OCI-LY7 (cell line): ENCODE measurements around the gene ERC1. TPM values are rescaled to one million over a fixed set of nuclear protein-coding genes. Genes with fewer than 3 reads are reported as not detected.
"Not testable (repeated sequence)": the region's sequence is repeated elsewhere in the genome, so short reads cannot be mapped to it uniquely, and the experiment has no call there.

Experiments used
- BruUV-seq: library from RNA; stranded (reverse); fragments of 400-500 nt; replicated peaks from 2 replicates; lab custom pipeline; 2021; lab: Mats Ljungman, UMichigan
- CTCF ChIA-PET: fragments of 300-600 bp; sonication (Branson Sonifier 250); formaldehyde crosslinking; loops from one replicate; lab custom pipeline; 2022; ENCODE audit warnings: antibody characterized with exemption; ENCODE audit not compliant: unreplicated experiment; lab: Charles Lee
- POLR2A ChIA-PET: fragments of 300-600 bp; sonication (Branson Sonifier 250); formaldehyde crosslinking; loops from one replicate; lab custom pipeline; 2022; ENCODE audit warnings: antibody characterized with exemption; lab: Charles Lee
- DNase-seq: peaks from one replicate; pipeline ENCODE4 v3.0.0-alpha.2; 2015; ENCODE audit warnings: low spot score
- H2AFZ ChIP-seq: fragments of 200-600 bp; sonication (generic), shearing (Covaris generic); 2 replicates; pipeline ENCODE4 v1.6.1; 2014; ENCODE audit warnings: mild to moderate bottlenecking, antibody characterized with exemption, low read length, moderate library complexity
- H3K27ac ChIP-seq: fragments of 200-600 bp; sonication (generic); 2 replicates; pipeline ENCODE4 v1.5.1; 2014; ENCODE audit warnings: mixed run types, low read depth, mild to moderate bottlenecking, moderate library complexity, low read length, inconsistent platforms; ENCODE audit not compliant: poor library complexity, severe bottlenecking
- H3K36me3 ChIP-seq: fragments of 200-600 bp; sonication (generic); 2 replicates; pipeline ENCODE4 v1.6.1; 2014; ENCODE audit warnings: mild to moderate bottlenecking, antibody characterized with exemption, low read length, moderate library complexity, mixed read lengths; ENCODE audit not compliant: insufficient read depth
- H3K4me1 ChIP-seq: fragments of 200-600 bp; sonication (generic); 2 replicates; pipeline ENCODE4 v1.5.1; 2014; ENCODE audit warnings: mild to moderate bottlenecking, low read length; ENCODE audit not compliant: insufficient read depth, poor library complexity, severe bottlenecking
- H3K4me2 ChIP-seq: fragments of 200-600 bp; sonication (generic); 2 replicates; pipeline ENCODE4 v1.6.1; 2014; ENCODE audit warnings: mild to moderate bottlenecking, low read length
- H3K4me3 ChIP-seq: fragments of 200-600 bp; sonication (generic); 2 replicates; pipeline ENCODE4 v1.5.1; 2014; ENCODE audit warnings: mild to moderate bottlenecking, low read depth, low read length; ENCODE audit not compliant: poor library complexity, severe bottlenecking
- H3K79me2 ChIP-seq: fragments of 200-600 bp; sonication (generic); 2 replicates; pipeline ENCODE4 v1.6.1; 2016; ENCODE audit warnings: low read depth, mild to moderate bottlenecking, low read length, moderate library complexity, mixed read lengths; ENCODE audit not compliant: insufficient read depth
- H3K9me2 ChIP-seq: fragments of 200-600 bp; sonication (generic); 2 replicates; pipeline ENCODE4 v1.6.1; 2016; ENCODE audit warnings: mild to moderate bottlenecking, low read length, mixed read lengths; ENCODE audit not compliant: insufficient read depth
- H3K9me3 ChIP-seq: fragments of 200-600 bp; sonication (generic); 2 replicates; pipeline ENCODE4 v1.6.1; 2014; ENCODE audit warnings: mild to moderate bottlenecking, mixed run types, low read length, mixed read lengths
- H4K20me1 ChIP-seq: fragments of 200-600 bp; sonication (generic); 2 replicates; pipeline ENCODE4 v1.6.1; 2014; ENCODE audit warnings: mild to moderate bottlenecking, antibody characterized with exemption, low read length, moderate library complexity, mixed read lengths; ENCODE audit not compliant: insufficient read depth
- EZH2phosphoT487 ChIP-seq: fragments of 200-600 bp; sonication (generic); IDR thresholded peaks from 2 replicates; pipeline ENCODE4 v1.6.1; 2018; ENCODE audit warnings: low read depth, borderline replicate concordance, mild to moderate bottlenecking, mixed run types, antibody characterized with exemption, low read length, moderate library complexity, mixed read lengths
- intact Hi-C: fragments of 100-400 bp; cut with micrococcal nuclease; formaldehyde crosslinking; loops from one replicate; pipeline ENCODE4 v1.10.0; 2022; ENCODE audit not compliant: unreplicated experiment
- total RNA-seq, 2 experiments: library from RNA; depleted of rRNA in 1 of 2; stranded (reverse); fragments of >200 nt in 1 of 2; shearing (Covaris generic) in 1 of 2; gene quantifications; 2 replicates each; pipeline ENCODE4 v1.2.3, GENCODE V29; 2014 to 2022
- TF ChIP-seq, protein P1 (sequence below): fragments of 200-600 bp; sonication (generic); conservative IDR thresholded peaks from 2 replicates; pipeline ENCODE4 v1.5.1; 2014; ENCODE audit warnings: mild to moderate bottlenecking, antibody characterized with exemption, low read length, moderate library complexity, mixed read lengths

Gene ERC1
- total RNA-seq, 2 experiments from 2014 or later, result 26.9 to 86.9 TPM

DNA sequence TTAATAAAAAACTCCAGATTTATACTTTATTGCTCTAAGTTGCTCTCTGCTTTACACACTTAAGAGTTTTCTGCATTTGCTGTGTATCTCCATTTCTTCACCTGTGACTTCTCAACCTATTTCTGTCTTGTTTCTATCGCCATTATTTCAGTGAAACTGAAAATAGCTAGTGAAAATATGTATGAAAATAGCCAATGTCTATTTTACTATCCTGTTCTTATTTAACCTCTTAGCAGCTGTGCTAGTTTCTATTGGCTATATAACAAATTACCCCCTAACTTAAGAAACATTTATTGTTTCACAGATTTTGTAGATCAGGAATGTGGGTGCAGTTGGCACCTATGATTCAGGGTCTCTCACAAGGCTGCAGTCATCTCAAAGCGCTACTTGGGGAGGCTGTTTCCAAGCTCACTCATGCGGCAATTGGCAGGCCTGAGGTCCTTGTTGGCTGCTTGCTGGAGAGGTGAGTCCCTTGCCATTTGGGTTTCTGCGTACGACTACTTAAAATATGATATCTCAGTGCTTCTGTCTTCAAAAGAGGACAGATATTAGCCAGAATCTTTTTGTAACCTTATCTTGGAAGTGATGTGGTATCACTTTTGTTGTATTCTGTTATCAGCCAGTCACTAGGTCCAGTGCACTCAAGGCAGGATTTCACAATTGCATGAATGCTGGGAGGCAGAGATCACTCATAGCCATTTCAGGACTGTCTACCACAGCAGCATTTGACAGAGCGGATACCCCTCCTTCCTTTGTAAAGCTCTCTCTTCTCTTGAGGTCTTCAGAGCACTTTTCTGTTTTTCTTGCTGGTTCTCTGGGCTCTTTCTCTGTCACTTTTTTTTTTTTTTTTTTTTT, 7.2 kb downstream of the ERC1 start:
- H3K9me3 ChIP-seq, result no peaks in the 10 kb centered on the region
- H4K20me1 ChIP-seq, result peaks cover 4% of the 10 kb centered on the region; the same call in 1 of the 2 replicates
- no peak overlapping the region; the same call in 1 of the 2 replicates for H2AFZ ChIP-seq
- peaks cover 65% of the 10 kb centered on the region for H3K79me2 ChIP-seq
- ChIA-PET POLR2A (interaction anchor here (0.7 to 1.9 kb wide), 9 partner anchors 8 to 894 kb away, joined by 3 to 9 read pairs (median 3); no protein-coding TSS in a partner anchor), CTCF (no interaction called here)
- H3K4me2 ChIP-seq, result peak overlapping the region; percentile 78
- H3K9me2 ChIP-seq, result no peaks in the 10 kb centered on the region
- TF ChIP-seq EZH2phosphoT487, result no peak
- TF ChIP-seq, protein P1, sequence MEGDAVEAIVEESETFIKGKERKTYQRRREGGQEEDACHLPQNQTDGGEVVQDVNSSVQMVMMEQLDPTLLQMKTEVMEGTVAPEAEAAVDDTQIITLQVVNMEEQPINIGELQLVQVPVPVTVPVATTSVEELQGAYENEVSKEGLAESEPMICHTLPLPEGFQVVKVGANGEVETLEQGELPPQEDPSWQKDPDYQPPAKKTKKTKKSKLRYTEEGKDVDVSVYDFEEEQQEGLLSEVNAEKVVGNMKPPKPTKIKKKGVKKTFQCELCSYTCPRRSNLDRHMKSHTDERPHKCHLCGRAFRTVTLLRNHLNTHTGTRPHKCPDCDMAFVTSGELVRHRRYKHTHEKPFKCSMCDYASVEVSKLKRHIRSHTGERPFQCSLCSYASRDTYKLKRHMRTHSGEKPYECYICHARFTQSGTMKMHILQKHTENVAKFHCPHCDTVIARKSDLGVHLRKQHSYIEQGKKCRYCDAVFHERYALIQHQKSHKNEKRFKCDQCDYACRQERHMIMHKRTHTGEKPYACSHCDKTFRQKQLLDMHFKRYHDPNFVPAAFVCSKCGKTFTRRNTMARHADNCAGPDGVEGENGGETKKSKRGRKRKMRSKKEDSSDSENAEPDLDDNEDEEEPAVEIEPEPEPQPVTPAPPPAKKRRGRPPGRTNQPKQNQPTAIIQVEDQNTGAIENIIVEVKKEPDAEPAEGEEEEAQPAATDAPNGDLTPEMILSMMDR, result no peak
- peak overlapping the region; percentile 67 for H3K27ac ChIP-seq
- H3K4me3 ChIP-seq, result peak overlapping the region; percentile 44
- intact Hi-C loops, result loop anchor here (10.0 kb wide), 1 partner anchor 597 kb away; the partner anchor contains the start of gene FBXL14
- peaks cover 36% of the 10 kb centered on the region for H3K4me1 ChIP-seq
- BruUV-seq, result no TSS peak
- H3K36me3 ChIP-seq, result peaks cover 16% of the 10 kb centered on the region
- peak; percentile 48 for DNase-seq

DNA sequence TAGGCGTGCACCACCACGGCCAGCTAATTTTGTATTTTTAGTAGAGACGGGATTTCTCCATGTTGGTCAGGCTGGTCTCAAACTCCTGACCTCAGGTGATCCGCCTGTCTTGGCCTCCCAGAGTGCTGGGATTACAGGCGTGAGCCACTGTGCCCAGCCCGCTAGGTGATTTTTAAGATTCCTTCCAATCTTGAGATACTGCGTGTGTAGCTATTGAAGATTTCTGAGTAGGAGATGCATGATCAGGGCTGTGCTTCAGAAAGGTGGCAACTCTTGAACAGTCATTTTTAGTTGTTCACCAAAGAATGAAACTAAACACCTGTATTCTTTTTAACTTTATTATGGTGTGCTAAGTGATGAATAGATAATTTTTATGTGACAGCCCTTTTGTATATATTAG, 8.7 kb downstream of the ERC1 start:
- H3K9me3 ChIP-seq, H2AFZ ChIP-seq, BruUV-seq, DNase-seq, H3K4me2 ChIP-seq, H4K20me1 ChIP-seq, H3K9me2 ChIP-seq, H3K27ac ChIP-seq, H3K4me3 ChIP-seq, CTCF ChIA-PET: not testable (repeated sequence)
- intact Hi-C loops, result loop anchor here (10.0 kb wide), 1 partner anchor 595 kb away; the partner anchor contains the start of gene FBXL14
- peaks cover 18% of the 10 kb centered on the region for H3K36me3 ChIP-seq
- POLR2A ChIA-PET, result interaction anchor here (0.5 kb wide), 1 partner anchor 242 kb away, joined by 3 read pairs; no protein-coding TSS in a partner anchor
- H3K4me1 ChIP-seq, result peaks cover 35% of the 10 kb centered on the region
- peaks cover 62% of the 10 kb centered on the region for H3K79me2 ChIP-seq

DNA sequence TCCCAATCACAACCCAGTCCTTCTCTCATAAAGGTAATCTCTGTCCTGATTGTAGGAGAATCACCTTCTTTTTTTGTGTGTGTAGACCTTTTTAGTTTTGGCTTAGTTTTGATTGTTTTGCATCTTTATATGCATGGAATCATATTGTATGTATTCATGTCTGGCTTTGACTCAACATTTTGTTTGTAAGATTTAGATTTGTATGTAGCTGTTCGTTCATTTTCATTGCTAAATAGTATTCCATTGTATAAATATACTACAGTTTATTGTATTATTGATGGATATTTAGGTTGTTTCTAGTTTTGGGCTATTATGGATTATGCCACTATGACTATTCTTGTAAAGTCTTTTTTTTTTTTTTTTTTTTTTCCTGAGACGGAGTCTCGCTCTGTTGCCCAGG, 10.5 kb downstream of the ERC1 start:
- Histone ChIP-seq H4K20me1 (peaks cover 4% of the 10 kb centered on the region; the same call in 1 of the 2 replicates), H2AFZ (no peak overlapping the region), H3K9me2 (no peaks in the 10 kb centered on the region), H3K4me1 (peaks cover 29% of the 10 kb centered on the region), H3K36me3 (peaks cover 21% of the 10 kb centered on the region), H3K27ac (no peak overlapping the region), H3K9me3 (no peaks in the 10 kb centered on the region), H3K4me3 (no peak overlapping the region), H3K4me2 (no peak overlapping the region), H3K79me2 (peaks cover 60% of the 10 kb centered on the region)
- no peak for DNase-seq
- ChIA-PET POLR2A (interaction anchor here (0.6 to 1.5 kb wide), 4 partner anchors 10 to 60 kb away, joined by 3 to 11 read pairs (median 6); partner anchors contain the start of gene ERC1), CTCF (no interaction called here)
- BruUV-seq, result no TSS peak
- intact Hi-C loops, result no loop called here
- no peak for TF ChIP-seq EZH2phosphoT487
- TF ChIP-seq, protein P1, result no peak
